ENCODE data around the gene ANAPC16.

The ANAPC16 gene

DNA sequence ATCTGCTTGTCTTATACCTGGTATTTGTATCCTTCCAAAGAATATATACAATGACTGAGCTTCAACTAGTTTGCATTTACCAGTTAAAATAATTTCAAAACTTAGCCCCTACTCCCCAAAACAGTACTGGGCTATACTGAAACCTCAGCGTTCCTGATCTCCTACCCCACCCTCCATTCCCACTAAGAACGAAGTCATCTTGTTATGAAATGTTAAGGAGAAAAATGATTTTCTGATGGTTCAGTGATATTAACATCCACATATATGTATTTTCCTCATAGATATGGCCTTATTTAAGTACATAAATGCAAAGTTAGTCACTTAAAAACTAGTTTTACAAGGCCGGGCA lies 28.9 kb upstream of the ANAPC16 start:
- no peak for TF ChIP-seq ZFP30 (CRISPR knock-in tag; IDR thresholded peaks at IDR 0.05)
- TF ChIP-seq, protein P1, sequence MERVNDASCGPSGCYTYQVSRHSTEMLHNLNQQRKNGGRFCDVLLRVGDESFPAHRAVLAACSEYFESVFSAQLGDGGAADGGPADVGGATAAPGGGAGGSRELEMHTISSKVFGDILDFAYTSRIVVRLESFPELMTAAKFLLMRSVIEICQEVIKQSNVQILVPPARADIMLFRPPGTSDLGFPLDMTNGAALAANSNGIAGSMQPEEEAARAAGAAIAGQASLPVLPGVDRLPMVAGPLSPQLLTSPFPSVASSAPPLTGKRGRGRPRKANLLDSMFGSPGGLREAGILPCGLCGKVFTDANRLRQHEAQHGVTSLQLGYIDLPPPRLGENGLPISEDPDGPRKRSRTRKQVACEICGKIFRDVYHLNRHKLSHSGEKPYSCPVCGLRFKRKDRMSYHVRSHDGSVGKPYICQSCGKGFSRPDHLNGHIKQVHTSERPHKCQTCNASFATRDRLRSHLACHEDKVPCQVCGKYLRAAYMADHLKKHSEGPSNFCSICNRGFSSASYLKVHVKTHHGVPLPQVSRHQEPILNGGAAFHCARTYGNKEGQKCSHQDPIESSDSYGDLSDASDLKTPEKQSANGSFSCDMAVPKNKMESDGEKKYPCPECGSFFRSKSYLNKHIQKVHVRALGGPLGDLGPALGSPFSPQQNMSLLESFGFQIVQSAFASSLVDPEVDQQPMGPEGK (CRISPR knock-in tag; IDR thresholded peaks at IDR 0.05; ENCODE audit: borderline replicate concordance): no peak
- no peak for TF ChIP-seq ARNTL (CRISPR knock-in tag; IDR thresholded peaks at IDR 0.05; ENCODE audit: borderline replicate concordance, low read depth)
- TF ChIP-seq, protein P2, sequence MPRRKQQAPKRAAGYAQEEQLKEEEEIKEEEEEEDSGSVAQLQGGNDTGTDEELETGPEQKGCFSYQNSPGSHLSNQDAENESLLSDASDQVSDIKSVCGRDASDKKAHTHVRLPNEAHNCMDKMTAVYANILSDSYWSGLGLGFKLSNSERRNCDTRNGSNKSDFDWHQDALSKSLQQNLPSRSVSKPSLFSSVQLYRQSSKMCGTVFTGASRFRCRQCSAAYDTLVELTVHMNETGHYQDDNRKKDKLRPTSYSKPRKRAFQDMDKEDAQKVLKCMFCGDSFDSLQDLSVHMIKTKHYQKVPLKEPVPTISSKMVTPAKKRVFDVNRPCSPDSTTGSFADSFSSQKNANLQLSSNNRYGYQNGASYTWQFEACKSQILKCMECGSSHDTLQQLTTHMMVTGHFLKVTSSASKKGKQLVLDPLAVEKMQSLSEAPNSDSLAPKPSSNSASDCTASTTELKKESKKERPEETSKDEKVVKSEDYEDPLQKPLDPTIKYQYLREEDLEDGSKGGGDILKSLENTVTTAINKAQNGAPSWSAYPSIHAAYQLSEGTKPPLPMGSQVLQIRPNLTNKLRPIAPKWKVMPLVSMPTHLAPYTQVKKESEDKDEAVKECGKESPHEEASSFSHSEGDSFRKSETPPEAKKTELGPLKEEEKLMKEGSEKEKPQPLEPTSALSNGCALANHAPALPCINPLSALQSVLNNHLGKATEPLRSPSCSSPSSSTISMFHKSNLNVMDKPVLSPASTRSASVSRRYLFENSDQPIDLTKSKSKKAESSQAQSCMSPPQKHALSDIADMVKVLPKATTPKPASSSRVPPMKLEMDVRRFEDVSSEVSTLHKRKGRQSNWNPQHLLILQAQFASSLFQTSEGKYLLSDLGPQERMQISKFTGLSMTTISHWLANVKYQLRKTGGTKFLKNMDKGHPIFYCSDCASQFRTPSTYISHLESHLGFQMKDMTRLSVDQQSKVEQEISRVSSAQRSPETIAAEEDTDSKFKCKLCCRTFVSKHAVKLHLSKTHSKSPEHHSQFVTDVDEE (CRISPR knock-in tag; IDR thresholded peaks at IDR 0.05): no peak
- TF ChIP-seq CSDC2 (CRISPR knock-in tag; IDR thresholded peaks at IDR 0.05): no peak
- TF ChIP-seq ZC3H10 (CRISPR knock-in tag; IDR thresholded peaks at IDR 0.05): no peak
- peak; percentile 42 for ATAC-seq

DNA sequence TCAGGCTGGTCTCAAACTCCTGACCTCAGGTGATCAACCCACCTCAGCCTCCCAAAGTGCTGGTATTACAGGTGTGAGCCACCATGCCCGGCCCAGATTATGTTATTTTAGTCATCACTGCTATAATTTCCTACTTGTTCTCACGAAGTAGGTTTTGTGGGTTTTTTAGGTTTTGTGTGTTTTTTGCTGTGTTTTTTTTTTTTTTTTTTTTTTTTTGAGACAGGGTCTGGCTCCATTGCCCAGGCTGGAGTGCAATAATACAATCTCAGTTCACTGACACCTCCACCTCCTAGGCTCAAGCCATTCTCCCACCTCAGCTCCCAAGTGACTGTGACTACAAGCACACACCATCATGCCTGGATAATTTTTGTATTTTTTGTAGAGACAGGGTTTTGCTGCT lies 20.9 kb upstream of the ANAPC16 start:
- ATAC-seq: no peak

DNA sequence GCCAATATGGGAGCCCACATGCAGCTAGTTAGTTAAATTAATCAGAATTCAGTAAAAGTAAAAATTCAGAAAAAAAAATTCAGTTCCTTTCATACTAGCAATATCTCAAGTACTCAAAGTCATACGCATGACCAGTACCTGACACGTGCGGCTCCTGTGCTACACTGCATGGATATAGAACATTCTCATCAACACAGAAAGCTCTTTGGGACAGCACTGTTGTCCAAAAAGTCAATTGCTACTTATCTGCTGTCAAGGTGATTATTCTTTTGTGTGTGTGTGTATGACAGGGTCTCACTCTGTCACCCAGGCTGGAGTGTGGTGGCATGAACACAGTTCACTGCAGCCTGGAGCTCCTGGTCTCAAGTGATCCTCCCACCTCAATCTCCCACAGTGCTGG lies 14.9 kb upstream of the ANAPC16 start:
- TF ChIP-seq CSDC2 (CRISPR knock-in tag; IDR thresholded peaks at IDR 0.05): no peak
- TF ChIP-seq ESRRG (CRISPR knock-in tag; IDR thresholded peaks at IDR 0.05): no peak
- no peak for TF ChIP-seq OSR1 (CRISPR knock-in tag; IDR thresholded peaks at IDR 0.05)
- TF ChIP-seq, protein P3, sequence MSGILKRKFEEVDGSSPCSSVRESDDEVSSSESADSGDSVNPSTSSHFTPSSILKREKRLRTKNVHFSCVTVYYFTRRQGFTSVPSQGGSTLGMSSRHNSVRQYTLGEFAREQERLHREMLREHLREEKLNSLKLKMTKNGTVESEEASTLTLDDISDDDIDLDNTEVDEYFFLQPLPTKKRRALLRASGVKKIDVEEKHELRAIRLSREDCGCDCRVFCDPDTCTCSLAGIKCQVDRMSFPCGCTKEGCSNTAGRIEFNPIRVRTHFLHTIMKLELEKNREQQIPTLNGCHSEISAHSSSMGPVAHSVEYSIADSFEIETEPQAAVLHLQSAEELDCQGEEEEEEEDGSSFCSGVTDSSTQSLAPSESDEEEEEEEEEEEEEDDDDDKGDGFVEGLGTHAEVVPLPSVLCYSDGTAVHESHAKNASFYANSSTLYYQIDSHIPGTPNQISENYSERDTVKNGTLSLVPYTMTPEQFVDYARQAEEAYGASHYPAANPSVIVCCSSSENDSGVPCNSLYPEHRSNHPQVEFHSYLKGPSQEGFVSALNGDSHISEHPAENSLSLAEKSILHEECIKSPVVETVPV (CRISPR knock-in tag; IDR thresholded peaks at IDR 0.05): no peak
- TF ChIP-seq ZNF8 (CRISPR knock-in tag; IDR thresholded peaks at IDR 0.05): no peak
- TF ChIP-seq TOX (CRISPR knock-in tag; IDR thresholded peaks at IDR 0.05; ENCODE audit: borderline replicate concordance): no peak
- no peak for TF ChIP-seq ZFP3 (CRISPR knock-in tag; IDR thresholded peaks at IDR 0.05)
- no peak for TF ChIP-seq ZC3H10 (CRISPR knock-in tag; IDR thresholded peaks at IDR 0.05)
- no peak for TF ChIP-seq TCF4 (CRISPR knock-in tag; IDR thresholded peaks at IDR 0.05; ENCODE audit: borderline replicate concordance)
- no peak for TF ChIP-seq ZNF565 (CRISPR knock-in tag; conservative IDR thresholded peaks at IDR 0.05; ENCODE audit: low read depth)
- no peak for TF ChIP-seq BACH2 (CRISPR knock-in tag; IDR thresholded peaks at IDR 0.05; ENCODE audit: borderline replicate concordance)
- TF ChIP-seq, protein P2 (CRISPR knock-in tag; IDR thresholded peaks at IDR 0.05): no peak
- TF ChIP-seq ZNF70 (CRISPR knock-in tag; IDR thresholded peaks at IDR 0.05): no peak
- no peak for TF ChIP-seq ISL1 (CRISPR knock-in tag; IDR thresholded peaks at IDR 0.05)
- TF ChIP-seq PPARA (CRISPR knock-in tag; IDR thresholded peaks at IDR 0.05; ENCODE audit: borderline replicate concordance): no peak

More for the DNA sequence above, 20.9 kb upstream of the ANAPC16 start:
- TF ChIP-seq, protein P4, sequence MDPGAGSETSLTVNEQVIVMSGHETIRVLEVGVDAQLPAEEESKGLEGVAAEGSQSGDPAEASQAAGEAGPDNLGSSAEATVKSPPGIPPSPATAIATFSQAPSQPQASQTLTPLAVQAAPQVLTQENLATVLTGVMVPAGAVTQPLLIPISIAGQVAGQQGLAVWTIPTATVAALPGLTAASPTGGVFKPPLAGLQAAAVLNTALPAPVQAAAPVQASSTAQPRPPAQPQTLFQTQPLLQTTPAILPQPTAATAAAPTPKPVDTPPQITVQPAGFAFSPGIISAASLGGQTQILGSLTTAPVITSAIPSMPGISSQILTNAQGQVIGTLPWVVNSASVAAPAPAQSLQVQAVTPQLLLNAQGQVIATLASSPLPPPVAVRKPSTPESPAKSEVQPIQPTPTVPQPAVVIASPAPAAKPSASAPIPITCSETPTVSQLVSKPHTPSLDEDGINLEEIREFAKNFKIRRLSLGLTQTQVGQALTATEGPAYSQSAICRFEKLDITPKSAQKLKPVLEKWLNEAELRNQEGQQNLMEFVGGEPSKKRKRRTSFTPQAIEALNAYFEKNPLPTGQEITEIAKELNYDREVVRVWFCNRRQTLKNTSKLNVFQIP (CRISPR knock-in tag; IDR thresholded peaks at IDR 0.05; ENCODE audit: borderline replicate concordance, low read depth): no peak
- TF ChIP-seq, protein P2 (CRISPR knock-in tag; IDR thresholded peaks at IDR 0.05): no peak

More for the DNA sequence above, 14.9 kb upstream of the ANAPC16 start:
- no peak for ATAC-seq

Data from SK-N-SH treated with all-trans-retinoic acid at 6 μM for 48 hours (cell line).